ENCODE data around the gene PRDM4. TPM values are rescaled to one million over a fixed set of nuclear protein-coding genes. Genes with fewer than 3 reads are reported as not detected.

The PRDM4 gene, protein sequence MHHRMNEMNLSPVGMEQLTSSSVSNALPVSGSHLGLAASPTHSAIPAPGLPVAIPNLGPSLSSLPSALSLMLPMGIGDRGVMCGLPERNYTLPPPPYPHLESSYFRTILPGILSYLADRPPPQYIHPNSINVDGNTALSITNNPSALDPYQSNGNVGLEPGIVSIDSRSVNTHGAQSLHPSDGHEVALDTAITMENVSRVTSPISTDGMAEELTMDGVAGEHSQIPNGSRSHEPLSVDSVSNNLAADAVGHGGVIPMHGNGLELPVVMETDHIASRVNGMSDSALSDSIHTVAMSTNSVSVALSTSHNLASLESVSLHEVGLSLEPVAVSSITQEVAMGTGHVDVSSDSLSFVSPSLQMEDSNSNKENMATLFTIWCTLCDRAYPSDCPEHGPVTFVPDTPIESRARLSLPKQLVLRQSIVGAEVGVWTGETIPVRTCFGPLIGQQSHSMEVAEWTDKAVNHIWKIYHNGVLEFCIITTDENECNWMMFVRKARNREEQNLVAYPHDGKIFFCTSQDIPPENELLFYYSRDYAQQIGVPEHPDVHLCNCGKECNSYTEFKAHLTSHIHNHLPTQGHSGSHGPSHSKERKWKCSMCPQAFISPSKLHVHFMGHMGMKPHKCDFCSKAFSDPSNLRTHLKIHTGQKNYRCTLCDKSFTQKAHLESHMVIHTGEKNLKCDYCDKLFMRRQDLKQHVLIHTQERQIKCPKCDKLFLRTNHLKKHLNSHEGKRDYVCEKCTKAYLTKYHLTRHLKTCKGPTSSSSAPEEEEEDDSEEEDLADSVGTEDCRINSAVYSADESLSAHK
- total RNA-seq (2014; rRNA removed; shearing (Covaris generic)), result 16.5 and 18.7 TPM in 2 replicates

- peak; percentile 89 for DNase-seq (ENCODE audit: low read depth)
These were observed at the start of gene PRDM4 for GRCh38 chr12:107760809-107761501. Gene PRDM4 (minus strand): TSS chr12:107761137. CDS start chr12:107760515, 622 bp downstream.

DNA sequence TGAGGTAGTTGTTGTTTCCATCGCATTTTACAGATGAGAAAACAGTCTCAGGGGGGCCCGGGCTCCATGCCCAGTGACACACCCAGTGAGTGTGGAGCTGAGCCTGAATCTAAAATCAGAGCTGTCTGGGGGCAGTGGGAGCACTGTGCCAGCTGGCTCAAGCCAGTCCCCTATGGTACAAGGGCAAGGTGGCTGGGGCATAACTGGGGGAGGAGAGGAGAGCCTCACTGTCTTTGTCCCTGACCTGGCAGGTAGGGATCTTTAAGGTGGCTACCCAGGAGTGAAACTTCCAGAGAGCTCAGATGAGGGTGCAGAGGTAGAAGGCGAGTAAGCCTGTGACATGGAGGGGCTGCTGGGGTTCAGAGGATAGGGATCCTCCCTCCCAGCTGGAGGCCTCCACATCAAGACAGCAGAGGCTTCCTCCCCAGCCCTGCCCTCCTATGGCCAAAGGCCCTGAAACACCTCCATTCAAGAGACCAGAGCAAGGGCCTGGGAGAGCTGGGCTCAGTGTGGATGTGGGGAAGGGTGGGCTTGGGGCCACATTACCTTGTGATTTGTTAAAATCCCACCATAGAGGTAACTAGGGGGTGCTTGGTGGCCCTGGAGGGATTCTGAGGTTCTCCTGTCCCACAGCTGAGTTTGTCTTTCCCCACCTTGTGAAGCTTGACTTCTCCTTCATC lies 46.7 kb upstream of the PRDM4 start:
- no peak for DNase-seq (ENCODE audit: low read depth)

DNA sequence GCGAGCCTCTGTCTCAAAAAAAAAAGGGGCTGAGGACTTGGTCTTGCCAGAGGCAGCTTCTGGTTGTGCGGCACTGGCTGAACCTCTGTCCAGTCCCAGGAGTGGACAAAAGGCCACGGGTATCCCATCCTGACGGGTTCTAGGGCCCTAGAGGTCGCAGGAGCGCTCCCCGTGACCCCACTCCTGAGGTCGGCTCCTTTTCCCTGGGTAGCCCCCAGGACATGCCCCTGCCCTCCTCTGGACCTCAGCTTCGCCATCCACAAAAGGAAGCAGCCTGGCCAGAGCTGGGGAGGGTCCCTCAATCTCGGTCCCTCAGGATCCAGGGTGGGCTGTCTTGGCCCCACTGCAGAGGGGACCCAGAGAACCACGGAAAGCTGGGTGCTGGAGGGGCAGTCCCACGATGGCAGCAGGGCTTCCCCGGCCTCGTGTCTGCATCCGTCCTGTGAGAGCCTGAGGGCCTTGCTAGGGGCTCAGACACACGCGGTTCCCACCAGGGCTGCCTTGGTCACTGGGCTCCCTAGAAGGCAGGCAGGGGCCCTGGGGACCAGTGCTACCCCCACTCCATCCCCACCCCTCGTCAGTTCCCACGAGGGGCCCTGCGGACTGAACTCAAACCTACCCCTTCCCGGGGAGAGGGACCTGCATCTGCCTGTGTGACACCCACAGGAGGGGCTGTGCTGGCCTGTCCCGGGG lies 44.7 kb upstream of the PRDM4 start:
- no peak for DNase-seq (ENCODE audit: low read depth)

DNA sequence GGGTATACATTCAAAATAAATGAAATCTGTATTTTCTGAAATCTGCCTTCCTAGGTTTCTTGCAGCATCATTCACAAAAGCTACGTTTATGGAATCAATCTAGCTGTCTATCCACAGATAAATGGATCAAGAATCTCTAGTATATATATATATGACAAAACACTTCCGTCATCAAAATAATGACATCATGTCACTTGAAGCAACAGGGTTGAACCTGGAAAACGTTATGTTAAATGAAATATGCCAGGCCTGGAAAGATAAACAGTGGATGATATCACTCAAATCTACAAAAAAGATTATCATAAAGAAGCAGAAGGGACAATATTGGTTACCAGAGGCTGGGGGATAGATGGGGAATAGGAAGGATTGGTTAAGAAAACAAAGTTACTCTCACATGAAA lies 42.2 kb upstream of the PRDM4 start:
- no peak for DNase-seq (ENCODE audit: low read depth)

GRCh38 chr12:107801150-107801549 lies 40.2 kb upstream of the PRDM4 start:
- peak; percentile 30 for DNase-seq (ENCODE audit: low read depth)

DNA sequence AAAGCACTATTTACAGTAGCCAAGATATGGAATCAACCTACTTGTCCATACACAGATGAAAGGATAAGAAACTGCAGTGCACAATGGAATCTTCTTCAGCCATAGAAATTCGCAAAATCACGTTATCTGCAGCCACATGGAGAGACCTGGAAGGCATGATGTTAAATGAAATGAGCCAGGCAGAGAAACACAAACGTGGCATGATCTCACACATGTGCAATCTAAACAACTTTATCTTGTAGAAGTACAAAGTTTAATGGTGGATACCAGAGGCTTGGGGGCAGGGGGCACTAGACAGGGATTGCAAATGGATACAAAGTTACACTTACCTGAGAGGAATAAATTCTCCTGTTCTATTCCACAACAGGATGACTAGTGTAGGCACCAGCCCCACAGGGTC lies 37.6 kb upstream of the PRDM4 start:
- no peak for DNase-seq (ENCODE audit: low read depth)

DNA sequence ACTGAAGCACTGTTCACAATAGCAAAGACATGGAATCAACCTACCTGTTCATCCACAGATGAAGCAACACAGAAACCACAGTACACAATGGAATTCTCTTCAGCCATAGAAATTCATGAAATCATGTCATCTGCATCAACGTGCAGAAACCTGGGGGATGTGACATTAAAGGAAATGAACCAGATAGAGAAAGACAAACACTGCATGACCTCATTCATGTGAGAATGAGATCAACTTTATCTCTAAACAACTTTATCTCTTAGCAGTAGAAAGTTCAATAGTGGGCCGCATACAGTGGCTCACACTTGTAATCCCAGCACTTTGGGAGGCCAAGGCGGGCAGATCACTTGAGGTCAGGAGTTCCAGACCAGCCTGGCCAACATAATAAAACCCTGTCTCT lies 33.5 kb upstream of the PRDM4 start:
- DNase-seq (ENCODE audit: low read depth), result no peak

GRCh38 chr12:107791465-107792089 lies 30.6 kb upstream of the PRDM4 start:
- no peak for DNase-seq (ENCODE audit: low read depth)

- DNase-seq (ENCODE audit: low read depth), result no peak
These were observed 27.9 kb upstream of the PRDM4 start for GRCh38 chr12:107788690-107789458.

GRCh38 chr12:107788281-107788680 lies 27.3 kb upstream of the PRDM4 start:
- no peak for DNase-seq (ENCODE audit: low read depth)

DNA sequence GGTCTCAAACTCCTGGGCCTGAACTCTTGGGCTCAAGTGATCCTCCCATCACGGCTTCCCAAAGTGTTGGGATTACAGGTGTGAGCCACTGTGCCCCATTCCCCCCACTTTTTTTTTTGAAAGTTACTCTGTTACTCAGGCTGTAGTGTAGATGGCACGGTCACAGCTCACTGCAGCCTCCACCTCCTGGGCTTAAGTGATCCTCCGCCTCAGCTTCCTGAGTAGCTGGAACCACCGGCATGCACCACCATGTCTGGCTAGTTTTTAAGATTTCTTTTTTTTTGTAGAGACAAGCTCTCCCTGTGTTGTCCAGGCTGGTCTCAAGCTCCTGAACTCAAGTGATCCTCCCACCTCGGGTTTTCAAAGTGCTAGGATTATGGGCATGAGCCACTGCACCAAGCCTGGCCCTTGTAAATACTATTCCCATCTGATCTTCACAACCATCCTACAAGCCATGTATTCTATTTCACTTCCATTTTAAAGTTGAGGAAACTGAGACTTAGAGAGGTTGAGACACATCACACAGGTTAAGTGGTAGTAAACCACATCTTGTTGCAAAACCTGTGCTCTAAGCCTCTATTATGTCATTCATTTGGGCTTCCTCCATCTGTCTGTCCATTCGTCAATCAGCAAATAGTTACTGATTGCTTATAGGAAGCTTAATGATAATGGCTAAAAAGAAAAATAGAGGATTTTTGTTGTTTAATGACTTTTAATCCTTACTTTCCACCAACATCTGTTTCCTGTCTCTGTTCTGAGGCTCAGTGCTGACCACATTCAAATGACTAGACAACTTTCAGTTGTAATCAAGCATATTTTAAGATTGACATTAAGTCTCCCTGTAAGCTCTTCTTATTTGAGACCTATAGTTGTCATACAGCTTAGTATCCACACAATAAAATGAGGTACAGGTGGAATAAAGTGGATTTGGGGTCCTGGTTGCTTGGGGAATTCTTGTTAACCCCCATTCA lies 22.8 kb upstream of the PRDM4 start:
- DNase-seq (ENCODE audit: low read depth), result no peak

GRCh38 chr12:107782067-107782466 lies 21.1 kb upstream of the PRDM4 start:
- no peak for DNase-seq (ENCODE audit: low read depth)

- DNase-seq (ENCODE audit: low read depth), result no peak
These were observed 19.4 kb upstream of the PRDM4 start for GRCh38 chr12:107780298-107780697.

GRCh38 chr12:107779077-107779831 lies 18.3 kb upstream of the PRDM4 start:
- DNase-seq (ENCODE audit: low read depth), result no peak

- no peak for DNase-seq (ENCODE audit: low read depth)
These were observed 17.6 kb upstream of the PRDM4 start for GRCh38 chr12:107778383-107779025.

GRCh38 chr12:107776171-107776570 lies 15.2 kb upstream of the PRDM4 start:
- no peak for DNase-seq (ENCODE audit: low read depth)

DNA sequence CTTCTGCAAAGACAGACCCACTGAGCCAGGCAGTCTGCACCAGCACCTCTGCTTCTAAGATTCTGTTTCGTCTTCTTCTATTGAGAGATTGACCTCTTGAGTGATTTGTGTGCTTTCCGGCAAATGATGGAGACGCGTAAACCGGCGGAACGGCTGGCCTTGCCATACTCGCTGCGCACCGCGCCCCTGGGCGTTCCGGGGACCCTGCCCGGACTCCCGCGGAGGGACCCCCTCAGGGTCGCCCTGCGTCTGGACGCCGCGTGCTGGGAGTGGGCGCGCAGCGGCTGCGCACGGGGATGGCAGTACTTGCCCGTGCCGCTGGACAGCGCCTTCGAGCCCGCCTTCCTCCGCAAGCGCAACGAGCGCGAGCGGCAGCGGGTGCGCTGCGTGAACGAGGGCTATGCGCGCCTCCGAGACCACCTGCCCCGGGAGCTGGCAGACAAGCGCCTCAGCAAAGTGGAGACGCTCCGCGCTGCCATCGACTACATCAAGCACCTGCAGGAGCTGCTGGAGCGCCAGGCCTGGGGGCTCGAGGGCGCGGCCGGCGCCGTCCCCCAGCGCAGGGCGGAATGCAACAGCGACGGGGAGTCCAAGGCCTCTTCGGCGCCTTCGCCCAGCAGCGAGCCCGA lies 14.3 kb upstream of the PRDM4 start:
- DNase-seq (ENCODE audit: low read depth), result no peak

All from RPMI7951 (cell line).